HepG2 (cell line): ENCODE measurements around the gene RABGAP1L. TPM values are rescaled to one million over a fixed set of nuclear protein-coding genes. Genes with fewer than 3 reads are reported as not detected.

Experiments
- ATAC-seq: fragments of 200-7000 bp; cut with Tn5 transposase; 3 replicates; pipeline ENCODE4 v1.9.1; 2020; ENCODE audit warnings: mild to moderate bottlenecking, moderate library complexity
- BruUV-seq: library from RNA; stranded (reverse); fragments of 400-500 nt; replicated peaks from 2 replicates; lab custom pipeline; 2021; lab: Mats Ljungman, UMichigan
- CTCF ChIA-PET: fragments of 300-600 bp; formaldehyde crosslinking; extraction: SDS; loops from one replicate; lab custom pipeline; 2021; ENCODE audit warnings: low total read pairs, inconsistent platforms, low intra/inter-chr PET ratio; lab: Yijun Ruan, JAX
- POLR2A ChIA-PET: fragments of 350-600 bp; sonication (Branson Sonifier 250); formaldehyde crosslinking; loops from one replicate; lab custom pipeline; 2020; ENCODE audit warnings: antibody characterized with exemption, inconsistent platforms; lab: Yijun Ruan, JAX
- DNase-seq: peaks from one replicate; pipeline ENCODE4 v3.0.0-alpha.2; 2015; ENCODE audit warnings: low spot score
- FAIRE-seq: peaks from 3 replicates; lab custom pipeline; 2011; peaks lifted over from hg19 to GRCh38; lab: Jason Lieb, UNC
- H2AFZ ChIP-seq: one replicate; pipeline ENCODE4 v1.6.1; 2011; ENCODE audit warnings: low read length, inconsistent platforms
- H3K27ac ChIP-seq: fragments of 300-600 bp; 3 replicates; pipeline ENCODE4 v1.8.0; 2011; ENCODE audit warnings: mixed run types, mild to moderate bottlenecking, mixed read lengths, low read length, inconsistent platforms; ENCODE audit not compliant: insufficient read depth; ENCODE audit errors: extremely low read length
- H3K27me3 ChIP-seq, 2 experiments: fragments of 200-600 bp in 1 of 2; 2 replicates in 1 of 2; 3 replicates in 1 of 2; pipeline versions ENCODE4 v1.6.0 to v1.8.0; 2011; ENCODE audit warnings: low read length in 2 of 2, mild to moderate bottlenecking in 2 of 2, moderate library complexity in 2 of 2, inconsistent platforms in 1 of 2; ENCODE audit not compliant: insufficient read depth in 2 of 2, control insufficient read depth in 1 of 2
- H3K36me3 ChIP-seq, 2 experiments: fragments of 200-600 bp in 1 of 2; replicated peaks in 1 of 2; 2 replicates in 1 of 2; 3 replicates in 1 of 2; pipeline versions ENCODE4 v1.5.1 to v1.8.0; 2011; ENCODE audit warnings: low read length in 2 of 2, inconsistent platforms in 1 of 2; ENCODE audit not compliant: insufficient read depth in 2 of 2, control insufficient read depth in 1 of 2
- H3K4me1 ChIP-seq: 2 replicates; pipeline ENCODE4 v1.5.1; 2012; ENCODE audit warnings: low read length, inconsistent platforms; ENCODE audit not compliant: insufficient read depth
- H3K4me2 ChIP-seq: 2 replicates; pipeline ENCODE4 v1.6.0; 2011; ENCODE audit warnings: low read depth, low read length, inconsistent platforms
- H3K4me3 ChIP-seq, 3 experiments: fragments of 200-600 bp in 1 of 3; sonication (generic), shearing (Covaris generic) in 1 of 3; replicated peaks in 1 of 3; 2 replicates each; pipeline ENCODE4 v1.5.1; 2011 to 2016; ENCODE audit warnings: low read length in 3 of 3, inconsistent platforms in 2 of 3, low read depth in 2 of 3, mild to moderate bottlenecking in 2 of 3, control low read depth in 1 of 3, mixed read lengths in 1 of 3; ENCODE audit not compliant: insufficient read depth in 1 of 3
- H3K79me2 ChIP-seq: one replicate; pipeline ENCODE4 v1.6.1; 2011; ENCODE audit warnings: low read length, inconsistent platforms; ENCODE audit not compliant: insufficient read depth
- H3K9ac ChIP-seq: 2 replicates; pipeline ENCODE4 v1.6.0; 2011; ENCODE audit warnings: mild to moderate bottlenecking, low read depth, low read length, inconsistent platforms; ENCODE audit not compliant: insufficient read depth
- H3K9me3 ChIP-seq: 2 replicates; pipeline ENCODE4 v1.5.1; 2012; ENCODE audit warnings: mild to moderate bottlenecking, low read length
- H4K20me1 ChIP-seq: 2 replicates; pipeline ENCODE4 v1.6.0; 2011; ENCODE audit warnings: inconsistent platforms, mild to moderate bottlenecking, low read length, moderate library complexity; ENCODE audit not compliant: insufficient read depth
- CEBPB ChIP-seq: IDR thresholded peaks from 2 replicates; pipeline ENCODE4 v1.6.1; 2011; ENCODE audit warnings: low read depth, low read length, improper control_type of control experiment, borderline replicate concordance
- CHCHD3 ChIP-seq: sonication (generic); formaldehyde crosslinking; IDR thresholded peaks from 2 replicates; pipeline ENCODE4 v1.8.0; 2022; ENCODE audit warnings: mild to moderate bottlenecking, missing genetic modification reagents, moderate library complexity
- DR1 ChIP-seq: sonication (generic); formaldehyde crosslinking; IDR thresholded peaks from 2 replicates; pipeline ENCODE4 v1.8.0; 2021; ENCODE audit warnings: mild to moderate bottlenecking, missing genetic modification reagents, inconsistent platforms
- KAT8 ChIP-seq: IDR thresholded peaks from 2 replicates; pipeline ENCODE4 v1.6.1; 2016; ENCODE audit warnings: missing genetic modification reagents, missing compliant biosample characterization
- SNAPC2 ChIP-seq: sonication (generic); formaldehyde crosslinking; IDR thresholded peaks from 2 replicates; pipeline ENCODE4 v1.8.1; 2022; ENCODE audit warnings: mild to moderate bottlenecking, missing genetic modification reagents
- SRF ChIP-seq: IDR thresholded peaks from 2 replicates; pipeline ENCODE4 v1.6.1; 2011; ENCODE audit warnings: mild to moderate bottlenecking, low read depth, low read length, moderate library complexity
- STAG1 ChIP-seq: sonication (generic); formaldehyde crosslinking; IDR thresholded peaks from 2 replicates; pipeline ENCODE4 v1.4.0; 2020; ENCODE audit warnings: missing genetic modification reagents
- TOE1 ChIP-seq: sonication (generic); formaldehyde crosslinking; IDR thresholded peaks from 2 replicates; pipeline ENCODE4 v1.4.0; 2020; ENCODE audit warnings: mild to moderate bottlenecking, missing genetic modification reagents
- TRIM24 ChIP-seq: sonication (generic); formaldehyde crosslinking; IDR thresholded peaks from 2 replicates; pipeline ENCODE4 v1.8.0; 2022; ENCODE audit warnings: mild to moderate bottlenecking, missing genetic modification reagents
- ZBTB42 ChIP-seq: sonication (generic); formaldehyde crosslinking; IDR thresholded peaks from 2 replicates; pipeline ENCODE4 v1.5.0; 2020; ENCODE audit warnings: mild to moderate bottlenecking, missing genetic modification reagents
- ZC3H13 ChIP-seq: sonication (generic); formaldehyde crosslinking; IDR thresholded peaks from 2 replicates; pipeline ENCODE4 v1.8.1; 2023; ENCODE audit warnings: mild to moderate bottlenecking, missing genetic modification reagents, moderate library complexity
- ZFP37 ChIP-seq: sonication (generic); formaldehyde crosslinking; IDR thresholded peaks from 2 replicates; pipeline ENCODE4 v1.4.0; 2020; ENCODE audit warnings: missing genetic modification reagents, borderline replicate concordance
- ZZZ3 ChIP-seq: sonication (generic); formaldehyde crosslinking; IDR thresholded peaks from 2 replicates; pipeline ENCODE4 v1.4.0; 2020; ENCODE audit warnings: missing genetic modification reagents, mild to moderate bottlenecking, borderline replicate concordance
- in situ Hi-C: cut with HindIII; loops from 2 replicates; pipeline ENCODE4 v1.10.0; 2017; ENCODE audit warnings: low pct_unique_long_range_greater_than_20kb; ENCODE audit not compliant: extremely low pct_ligation_motif_present
- intact Hi-C: fragments of 100-400 bp; cut with micrococcal nuclease; formaldehyde crosslinking; loops from one replicate; pipeline ENCODE4 v1.10.0; 2022; ENCODE audit not compliant: unreplicated experiment
- polyA plus RNA-seq, 8 experiments: library from polyadenylated mRNA; depleted of rRNA in 3 of 8; stranded (reverse) in 7 of 8; unstranded in 1 of 8; fragments of >200 nt; fragmentation: Illumina TruSeq in 4 of 8; extraction: Trizol in 4 of 8; gene quantifications; 2 replicates each; pipeline versions ENCODE4 v1.2.1 to v1.2.3, GENCODE V29; 2011 to 2016; ENCODE audit warnings: low read depth in 4 of 8, missing spikeins in 1 of 8, mixed read lengths in 1 of 8; ENCODE audit not compliant: insufficient read depth in 1 of 8
- total RNA-seq, 5 experiments: library from RNA; depleted of rRNA; stranded (reverse); fragments of >200 nt; fragmentation: Illumina TruSeq; extraction: Trizol; gene quantifications; 2 replicates each; pipeline ENCODE4 v1.2.3, GENCODE V29; 2016; ENCODE audit warnings: low read depth in 1 of 5
- TF ChIP-seq, protein P1 (sequence below), 2 experiments: sonication (generic) in 1 of 2; formaldehyde crosslinking in 1 of 2; IDR thresholded peaks; 2 replicates each; pipeline versions ENCODE4 v1.5.1 to v1.6.1; 2011 to 2020; ENCODE audit warnings: borderline replicate concordance in 1 of 2, low read depth in 1 of 2, low read length in 1 of 2, mild to moderate bottlenecking in 1 of 2, missing genetic modification reagents in 1 of 2, moderate library complexity in 1 of 2
- TF ChIP-seq, protein P2 (sequence below): sonication (generic); formaldehyde crosslinking; conservative IDR thresholded peaks from 2 replicates; pipeline ENCODE4 v1.5.0; 2020; ENCODE audit warnings: missing genetic modification reagents
- TF ChIP-seq, protein P3 (sequence below): sonication (generic); formaldehyde crosslinking; IDR thresholded peaks from 2 replicates; pipeline ENCODE4 v1.5.0; 2020; ENCODE audit warnings: missing genetic modification reagents
- TF ChIP-seq, protein P4 (sequence below): sonication (generic); formaldehyde crosslinking; IDR thresholded peaks from 2 replicates; pipeline ENCODE4 v1.8.1; 2023; ENCODE audit warnings: missing genetic modification reagents, inconsistent platforms, borderline replicate concordance
- TF ChIP-seq, protein P5 (sequence below): sonication (generic); formaldehyde crosslinking; IDR thresholded peaks from 2 replicates; pipeline ENCODE4 v1.9.0; 2022; ENCODE audit warnings: low read depth, missing genetic modification reagents

RABGAP1L gene
- total and polyA plus RNA-seq, 2 of the 13 experiments (the other 11 are each of a cell fraction or from before 2014, with no cell fraction given), result 7.9 to 22.6 TPM

DNA sequence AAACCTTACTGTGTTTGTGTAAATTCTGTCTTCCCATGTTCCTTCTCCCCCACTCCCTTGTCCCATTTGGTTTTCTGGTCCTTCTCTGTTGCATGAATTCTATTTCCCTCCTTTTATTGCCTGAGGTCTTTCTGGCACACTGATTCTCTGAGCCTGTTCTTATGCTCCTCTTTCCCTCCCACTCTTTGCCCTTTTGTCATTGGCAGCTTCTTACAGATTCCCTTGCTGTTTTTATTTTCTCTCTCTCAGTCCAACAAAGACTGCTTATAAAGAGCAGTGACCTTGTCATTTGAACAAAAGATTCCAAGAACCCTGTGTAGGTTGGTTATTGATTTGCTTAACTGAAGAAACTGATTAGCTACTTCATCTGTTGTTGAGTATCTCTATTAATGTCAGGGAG lies 338.2 kb downstream of the RABGAP1L start:
- POLR2A ChIA-PET, result no interaction called here
- FAIRE-seq, result no peak
- CTCF ChIA-PET, result no interaction called here
- TF ChIP-seq, protein P1, sequence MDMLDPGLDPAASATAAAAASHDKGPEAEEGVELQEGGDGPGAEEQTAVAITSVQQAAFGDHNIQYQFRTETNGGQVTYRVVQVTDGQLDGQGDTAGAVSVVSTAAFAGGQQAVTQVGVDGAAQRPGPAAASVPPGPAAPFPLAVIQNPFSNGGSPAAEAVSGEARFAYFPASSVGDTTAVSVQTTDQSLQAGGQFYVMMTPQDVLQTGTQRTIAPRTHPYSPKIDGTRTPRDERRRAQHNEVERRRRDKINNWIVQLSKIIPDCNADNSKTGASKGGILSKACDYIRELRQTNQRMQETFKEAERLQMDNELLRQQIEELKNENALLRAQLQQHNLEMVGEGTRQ (IDR thresholded peaks at IDR 0.05; ENCODE audit: low read depth, low read length), result no peak
- TF ChIP-seq, protein P1 (CRISPR knock-in tag; IDR thresholded peaks at IDR 0.05; ENCODE audit: borderline replicate concordance), result no peak
- no peak for TF ChIP-seq DR1 (CRISPR knock-in tag)
- TF ChIP-seq, protein P2, sequence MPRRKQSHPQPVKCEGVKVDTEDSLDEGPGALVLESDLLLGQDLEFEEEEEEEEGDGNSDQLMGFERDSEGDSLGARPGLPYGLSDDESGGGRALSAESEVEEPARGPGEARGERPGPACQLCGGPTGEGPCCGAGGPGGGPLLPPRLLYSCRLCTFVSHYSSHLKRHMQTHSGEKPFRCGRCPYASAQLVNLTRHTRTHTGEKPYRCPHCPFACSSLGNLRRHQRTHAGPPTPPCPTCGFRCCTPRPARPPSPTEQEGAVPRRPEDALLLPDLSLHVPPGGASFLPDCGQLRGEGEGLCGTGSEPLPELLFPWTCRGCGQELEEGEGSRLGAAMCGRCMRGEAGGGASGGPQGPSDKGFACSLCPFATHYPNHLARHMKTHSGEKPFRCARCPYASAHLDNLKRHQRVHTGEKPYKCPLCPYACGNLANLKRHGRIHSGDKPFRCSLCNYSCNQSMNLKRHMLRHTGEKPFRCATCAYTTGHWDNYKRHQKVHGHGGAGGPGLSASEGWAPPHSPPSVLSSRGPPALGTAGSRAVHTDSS, result no peak
- no peak for TF ChIP-seq SNAPC2 (CRISPR knock-in tag)
- no peak for TF ChIP-seq CEBPB
- TF ChIP-seq STAG1 (CRISPR knock-in tag), result no peak
- TF ChIP-seq ZFP37 (CRISPR knock-in tag), result no peak
- TF ChIP-seq, protein P3, sequence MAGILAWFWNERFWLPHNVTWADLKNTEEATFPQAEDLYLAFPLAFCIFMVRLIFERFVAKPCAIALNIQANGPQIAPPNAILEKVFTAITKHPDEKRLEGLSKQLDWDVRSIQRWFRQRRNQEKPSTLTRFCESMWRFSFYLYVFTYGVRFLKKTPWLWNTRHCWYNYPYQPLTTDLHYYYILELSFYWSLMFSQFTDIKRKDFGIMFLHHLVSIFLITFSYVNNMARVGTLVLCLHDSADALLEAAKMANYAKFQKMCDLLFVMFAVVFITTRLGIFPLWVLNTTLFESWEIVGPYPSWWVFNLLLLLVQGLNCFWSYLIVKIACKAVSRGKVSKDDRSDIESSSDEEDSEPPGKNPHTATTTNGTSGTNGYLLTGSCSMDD (CRISPR knock-in tag), result no peak
- TF ChIP-seq, protein P4, sequence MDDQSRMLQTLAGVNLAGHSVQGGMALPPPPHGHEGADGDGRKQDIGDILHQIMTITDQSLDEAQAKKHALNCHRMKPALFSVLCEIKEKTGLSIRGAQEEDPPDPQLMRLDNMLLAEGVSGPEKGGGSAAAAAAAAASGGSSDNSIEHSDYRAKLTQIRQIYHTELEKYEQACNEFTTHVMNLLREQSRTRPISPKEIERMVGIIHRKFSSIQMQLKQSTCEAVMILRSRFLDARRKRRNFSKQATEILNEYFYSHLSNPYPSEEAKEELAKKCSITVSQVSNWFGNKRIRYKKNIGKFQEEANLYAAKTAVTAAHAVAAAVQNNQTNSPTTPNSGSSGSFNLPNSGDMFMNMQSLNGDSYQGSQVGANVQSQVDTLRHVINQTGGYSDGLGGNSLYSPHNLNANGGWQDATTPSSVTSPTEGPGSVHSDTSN (CRISPR knock-in tag), result no peak
- TF ChIP-seq, protein P5, sequence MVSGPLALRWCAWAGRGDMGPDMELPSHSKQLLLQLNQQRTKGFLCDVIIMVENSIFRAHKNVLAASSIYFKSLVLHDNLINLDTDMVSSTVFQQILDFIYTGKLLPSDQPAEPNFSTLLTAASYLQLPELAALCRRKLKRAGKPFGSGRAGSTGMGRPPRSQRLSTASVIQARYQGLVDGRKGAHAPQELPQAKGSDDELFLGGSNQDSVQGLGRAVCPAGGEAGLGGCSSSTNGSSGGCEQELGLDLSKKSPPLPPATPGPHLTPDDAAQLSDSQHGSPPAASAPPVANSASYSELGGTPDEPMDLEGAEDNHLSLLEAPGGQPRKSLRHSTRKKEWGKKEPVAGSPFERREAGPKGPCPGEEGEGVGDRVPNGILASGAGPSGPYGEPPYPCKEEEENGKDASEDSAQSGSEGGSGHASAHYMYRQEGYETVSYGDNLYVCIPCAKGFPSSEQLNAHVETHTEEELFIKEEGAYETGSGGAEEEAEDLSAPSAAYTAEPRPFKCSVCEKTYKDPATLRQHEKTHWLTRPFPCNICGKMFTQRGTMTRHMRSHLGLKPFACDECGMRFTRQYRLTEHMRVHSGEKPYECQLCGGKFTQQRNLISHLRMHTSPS (CRISPR knock-in tag), result no peak
- no peak for TF ChIP-seq CHCHD3 (CRISPR knock-in tag)
- no peak for TF ChIP-seq TRIM24
- no peak for TF ChIP-seq SRF
- TF ChIP-seq ZBTB42 (CRISPR knock-in tag), result no peak
- TF ChIP-seq TOE1 (CRISPR knock-in tag), result no peak
- TF ChIP-seq ZC3H13 (CRISPR knock-in tag), result no peak
- no peak for TF ChIP-seq ZZZ3 (CRISPR knock-in tag)
- no peak for TF ChIP-seq KAT8 (CRISPR knock-in tag)

More for the DNA sequence above, 338.2 kb downstream of the RABGAP1L start:
- H3K79me2 ChIP-seq, result no peaks in the 10 kb centered on the region
- H3K4me3 ChIP-seq, result no peak overlapping the region
- H3K4me1 ChIP-seq, result no peaks in the 10 kb centered on the region
- no peaks in the 10 kb centered on the region for H4K20me1 ChIP-seq
- no peak overlapping the region for H3K9ac ChIP-seq
- DNase-seq, result no peak
- intact Hi-C loops (loop anchor here (10.0 kb wide), 1 partner anchor 233 kb away; no protein-coding TSS in a partner anchor), in situ Hi-C loops (no loop called here)
- no peak overlapping the region for H3K27ac ChIP-seq
- no peak overlapping the region for H2AFZ ChIP-seq
- BruUV-seq, result no TSS peak
- H3K9me3 ChIP-seq, result no peaks in the 10 kb centered on the region
- no peaks in the 10 kb centered on the region; a peak in 1 of 5 replicates for H3K27me3 ChIP-seq
- no peak overlapping the region for H3K4me2 ChIP-seq
- no peak for ATAC-seq
- H3K36me3 ChIP-seq, result no peaks in the 10 kb centered on the region
